CD4-positive, alpha-beta T cell (primary cell): ENCODE measurements around the gene HMCN2. TPM values are rescaled to one million over a fixed set of nuclear protein-coding genes. Genes with fewer than 3 reads are reported as not detected.

Experiments
- ATAC-seq: fragments of 200-7000 bp; cut with Tn5 transposase; one replicate; pipeline ENCODE4 v1.10.0; 2022; ENCODE audit warnings: mild to moderate bottlenecking; ENCODE audit not compliant: poor library complexity
- CTCF ChIA-PET: fragments of 350-600 bp; sonication (Branson Sonifier 250); formaldehyde crosslinking; loops from one replicate; lab custom pipeline; 2021; ENCODE audit warnings: antibody characterized with exemption, inconsistent platforms; lab: Charles Lee
- POLR2A ChIA-PET: fragments of 350-600 bp; sonication (Branson Sonifier 250); formaldehyde crosslinking; loops from one replicate; lab custom pipeline; 2021; ENCODE audit warnings: antibody characterized with exemption, inconsistent platforms; lab: Charles Lee
- DNase-seq, 14 experiments: peaks; one replicate each; pipeline ENCODE4 v3.0.0-alpha.2; 2013 to 2020; ENCODE audit warnings: mixed read lengths in 2 of 14
- H3K27ac ChIP-seq, 2 donors: one replicate each; pipeline versions ENCODE4 v1.5.1 to v1.7.0; 2013; ENCODE audit warnings: low read length in 2 of 2, low read depth in 1 of 2, mild to moderate bottlenecking in 1 of 2
- H3K27me3 ChIP-seq, 2 experiments: 1 replicate in 1 of 2; 2 replicates in 1 of 2; pipeline versions ENCODE4 v1.6.1 to v1.7.0; 2013; ENCODE audit warnings: low read length in 2 of 2, control low read depth in 1 of 2, mild to moderate bottlenecking in 1 of 2, moderate library complexity in 1 of 2; ENCODE audit not compliant: insufficient read depth in 2 of 2, control insufficient read depth in 1 of 2
- H3K36me3 ChIP-seq: one replicate; pipeline ENCODE4 v1.6.1; 2013; ENCODE audit warnings: low read length, control low read depth; ENCODE audit not compliant: insufficient read depth
- H3K4me1 ChIP-seq: one replicate; pipeline ENCODE4 v1.6.1; 2013; ENCODE audit warnings: low read length, control low read depth; ENCODE audit not compliant: insufficient read depth
- H3K4me3 ChIP-seq: one replicate; pipeline ENCODE4 v1.5.1; 2013; ENCODE audit warnings: mild to moderate bottlenecking, low read length, moderate library complexity
- H3K9me3 ChIP-seq, 2 experiments: 1 replicate in 1 of 2; 2 replicates in 1 of 2; pipeline versions ENCODE4 v1.6.1 to v1.7.0; 2013; ENCODE audit warnings: low read length in 2 of 2, mild to moderate bottlenecking in 2 of 2, control low read depth in 1 of 2, moderate library complexity in 1 of 2; ENCODE audit not compliant: control insufficient read depth in 1 of 2, insufficient read depth in 1 of 2
- H3K27ac Mint-ChIP-seq: one replicate; pipeline ENCODE4 v1.8.0; 2020; ENCODE audit warnings: mixed read lengths
- H3K27me3 Mint-ChIP-seq: one replicate; pipeline ENCODE4 v1.8.0; 2021; ENCODE audit warnings: mixed read lengths
- H3K36me3 Mint-ChIP-seq: one replicate; pipeline ENCODE4 v1.8.0; 2021; ENCODE audit warnings: low read depth, mixed read lengths
- H3K4me1 Mint-ChIP-seq: one replicate; pipeline ENCODE4 v1.8.0; 2021; ENCODE audit warnings: low read depth, mixed read lengths
- H3K4me3 Mint-ChIP-seq: one replicate; pipeline ENCODE4 v1.8.0; 2020; ENCODE audit warnings: mild to moderate bottlenecking, mixed read lengths
- H3K9me3 Mint-ChIP-seq: one replicate; pipeline ENCODE4 v1.8.0; 2020; ENCODE audit warnings: mixed read lengths
- CTCF ChIP-seq: fragments of 200-600 bp; IDR thresholded peaks from one replicate; pipeline ENCODE4 v1.8.0; 2022; ENCODE audit warnings: antibody characterized with exemption, mild to moderate bottlenecking
- intact Hi-C, 2 experiments: fragments of 100-400 bp; cut with DNase I in 1 of 2; cut with micrococcal nuclease in 1 of 2; formaldehyde crosslinking; loops; one replicate each; pipeline versions ENCODE4 v1.15.1 to v1.9.0; 2023 to 2025; cut with DNase I, micrococcal nuclease
- total RNA-seq, 174 experiments: library from RNA in 2 of 174; stranded (reverse) in 2 of 174; gene quantifications; one replicate each; pipeline ENCODE4 v1.2.3 and lab custom pipeline; 2021 to 2026

HMCN2 gene
- total RNA-seq, 2 experiments from 2014 or later: not detected

DNA sequence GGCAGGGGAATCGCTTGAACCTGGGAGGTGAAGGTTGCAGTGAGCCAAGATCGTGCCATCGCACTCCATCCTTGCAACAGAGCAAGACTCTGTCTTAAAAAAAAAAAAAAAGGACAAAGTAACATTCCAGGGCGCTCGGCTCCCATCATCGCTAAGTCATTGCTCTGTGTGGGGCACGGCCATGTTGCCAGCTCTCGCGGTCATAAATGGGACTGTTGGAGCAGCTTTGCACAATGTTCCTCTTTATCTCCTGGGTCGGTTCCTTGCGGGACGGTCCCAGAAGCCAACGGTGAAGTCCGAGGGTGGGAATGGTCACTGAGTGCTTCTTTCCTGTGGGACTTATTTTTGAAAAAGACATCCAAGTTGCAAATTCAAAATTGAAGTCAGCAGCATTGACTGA lies 65.5 kb downstream of the HMCN2 start:
- Mint-ChIP-seq H3K4me3 (no peak overlapping the region), H3K27me3 (peaks cover 61% of the 10 kb centered on the region), H3K4me1 (no peaks in the 10 kb centered on the region), H3K27ac (no peak overlapping the region), H3K36me3 (no peaks in the 10 kb centered on the region), H3K9me3 (no peaks in the 10 kb centered on the region)
- ATAC-seq: no peak
- DNase-seq: no peak
- H3K27ac ChIP-seq: no peak overlapping the region
- no peaks in the 10 kb centered on the region for H3K4me1 ChIP-seq
- POLR2A ChIA-PET: no interaction called here
- H3K9me3 ChIP-seq: peaks cover 0 to 11% of the 10 kb centered on the region in 2 experiments
- H3K4me3 ChIP-seq: no peak overlapping the region
- no peak for TF ChIP-seq CTCF
- CTCF ChIA-PET: no interaction called here
- H3K27me3 ChIP-seq: peaks cover 9 to 44% of the 10 kb centered on the region in 2 experiments
- intact Hi-C loops: no loop called here
- H3K36me3 ChIP-seq: no peaks in the 10 kb centered on the region

GRCh38 chr9:130331573-130331972 lies 66.0 kb downstream of the HMCN2 start:
- no peaks in the 10 kb centered on the region for H3K36me3 Mint-ChIP-seq
- no peak overlapping the region for H3K4me3 Mint-ChIP-seq
- Histone ChIP-seq H3K36me3 (no peaks in the 10 kb centered on the region), H3K9me3 (peaks cover 0 to 11% of the 10 kb centered on the region in 2 experiments), H3K4me3 (no peak overlapping the region), H3K27me3 (peaks cover 9 to 42% of the 10 kb centered on the region in 2 experiments), H3K4me1 (no peaks in the 10 kb centered on the region), H3K27ac (no peak overlapping the region)
- ChIA-PET POLR2A (no interaction called here), CTCF (no interaction called here)
- H3K27ac Mint-ChIP-seq: no peak overlapping the region
- peaks cover 55% of the 10 kb centered on the region for H3K27me3 Mint-ChIP-seq
- TF ChIP-seq CTCF: no peak
- H3K4me1 Mint-ChIP-seq: no peaks in the 10 kb centered on the region
- ATAC-seq: no peak
- intact Hi-C loops: no loop called here
- no peaks in the 10 kb centered on the region for H3K9me3 Mint-ChIP-seq
- no peak for DNase-seq

DNA sequence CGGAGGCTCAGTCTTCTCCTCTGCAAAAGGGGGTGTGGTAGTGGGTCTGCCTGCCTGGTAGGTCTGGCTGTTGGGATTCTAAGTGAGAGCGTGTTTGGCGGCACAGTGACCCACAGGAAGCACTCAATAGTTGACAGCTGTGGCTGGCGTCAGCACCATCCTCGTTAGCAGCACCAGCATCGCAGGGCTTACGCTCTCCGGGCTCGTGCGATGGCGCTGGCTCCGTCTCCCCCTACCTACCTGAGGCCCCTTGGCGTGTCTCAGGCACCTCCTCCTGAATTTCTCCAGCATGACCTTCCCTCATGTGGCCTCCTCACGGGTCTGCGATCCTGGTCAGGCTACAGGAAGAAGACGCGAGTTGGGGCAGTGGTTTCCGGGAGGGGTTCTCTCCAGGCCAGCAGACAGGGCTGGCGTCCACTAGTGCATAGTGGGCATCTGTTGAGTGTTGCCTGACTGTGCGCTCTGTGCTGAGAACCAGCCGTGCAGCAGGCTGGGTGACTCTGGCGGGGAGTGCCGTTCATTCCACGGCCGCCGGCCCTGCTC lies 66.9 kb downstream of the HMCN2 start:
- peaks cover 7 to 33% of the 10 kb centered on the region in 2 experiments for H3K27me3 ChIP-seq
- Mint-ChIP-seq H3K36me3 (no peaks in the 10 kb centered on the region), H3K4me1 (no peaks in the 10 kb centered on the region), H3K4me3 (no peak overlapping the region), H3K27ac (no peak overlapping the region), H3K9me3 (no peaks in the 10 kb centered on the region), H3K27me3 (peaks cover 48% of the 10 kb centered on the region)
- peaks cover 0 to 11% of the 10 kb centered on the region in 2 experiments for H3K9me3 ChIP-seq
- intact Hi-C loops: no loop called here
- ATAC-seq: no peak
- POLR2A ChIA-PET: no interaction called here
- H3K4me1 ChIP-seq: no peaks in the 10 kb centered on the region
- H3K36me3 ChIP-seq: no peaks in the 10 kb centered on the region
- DNase-seq: no peak
- CTCF ChIA-PET: no interaction called here
- H3K4me3 ChIP-seq: no peak overlapping the region
- no peak overlapping the region for H3K27ac ChIP-seq
- no peak for TF ChIP-seq CTCF
